SK-N-SH (cell line): ENCODE measurements around the gene GJA5. TPM values are rescaled to one million over a fixed set of nuclear protein-coding genes. Genes with fewer than 3 reads are reported as not detected.

Source experiments
- CTCF ChIA-PET: fragments of 300-600, 350-600 bp; formaldehyde crosslinking; extraction: SDS; loops from one replicate; lab custom pipeline; 2021; lab: Yijun Ruan, JAX
- POLR2A ChIA-PET: fragments of 350-600 bp; sonication (Branson Sonifier 250); formaldehyde crosslinking; extraction: SDS; loops from one replicate; lab custom pipeline; 2020; ENCODE audit warnings: antibody characterized with exemption, inconsistent platforms; lab: Yijun Ruan, JAX
- DNase-seq: peaks from one replicate; pipeline ENCODE4 v3.0.0; 2012
- H2AFZ ChIP-seq: fragments of 200-600 bp; sonication (generic); 2 replicates; pipeline ENCODE4 v1.8.1; 2016; ENCODE audit warnings: antibody characterized with exemption, mild to moderate bottlenecking, low read depth
- H3F3A ChIP-seq: fragments of 200-600 bp; sonication (generic); replicated peaks from 2 replicates; pipeline ENCODE3; 2016; ENCODE audit warnings: antibody characterized with exemption, mild to moderate bottlenecking; ENCODE audit not compliant: insufficient read depth
- H3K27ac ChIP-seq, 2 experiments: fragments of 200-500 bp in 1 of 2; fragments of 200-600 bp in 1 of 2; sonication (Bioruptor generic) in 1 of 2; sonication (generic), shearing (Covaris generic) in 1 of 2; 2 replicates each; pipeline versions ENCODE4 v1.5.1 to v1.6.1; 2014 to 2016; ENCODE audit warnings: low read depth in 2 of 2, inconsistent platforms in 1 of 2, low read length in 1 of 2, mild to moderate bottlenecking in 1 of 2, mixed read lengths in 1 of 2
- H3K27me3 ChIP-seq: fragments of 200-600 bp; sonication (generic), shearing (Covaris generic); 2 replicates; pipeline ENCODE4 v1.6.1; 2016; ENCODE audit warnings: mixed run types; ENCODE audit not compliant: insufficient read depth
- H3K36me3 ChIP-seq, 2 experiments: fragments of 200-500 bp in 1 of 2; fragments of 200-600 bp in 1 of 2; sonication (Bioruptor generic) in 1 of 2; sonication (generic) in 1 of 2; replicated peaks in 1 of 2; 2 replicates each; pipeline versions ENCODE3 to v1.5.1; 2014 to 2016; ENCODE audit warnings: low read length in 1 of 2, mild to moderate bottlenecking in 1 of 2; ENCODE audit not compliant: insufficient read depth in 2 of 2, control insufficient read depth in 1 of 2
- H3K4me1 ChIP-seq, 2 experiments: fragments of 200-500 bp in 1 of 2; fragments of 200-600 bp in 1 of 2; sonication (Bioruptor generic) in 1 of 2; sonication (generic), shearing (Covaris generic) in 1 of 2; 2 replicates each; pipeline versions ENCODE4 v1.5.1 to v1.6.1; 2014 to 2016; ENCODE audit warnings: low read depth in 1 of 2, low read length in 1 of 2, mixed run types in 1 of 2; ENCODE audit not compliant: insufficient read depth in 2 of 2, control insufficient read depth in 1 of 2
- H3K4me2 ChIP-seq: fragments of 200-600 bp; sonication (generic), shearing (Covaris generic); 2 replicates; pipeline ENCODE4 v1.6.1; 2017; ENCODE audit warnings: mixed run types
- H3K4me3 ChIP-seq, 2 experiments: fragments of 200-500 bp in 1 of 2; fragments of 200-600 bp in 1 of 2; sonication (Bioruptor generic) in 1 of 2; sonication (generic), shearing (Covaris generic) in 1 of 2; 2 replicates each; pipeline versions ENCODE4 v1.5.1 to v1.8.1; 2014 to 2016; ENCODE audit warnings: low read depth in 2 of 2, inconsistent platforms in 1 of 2, low read length in 1 of 2, mild to moderate bottlenecking in 1 of 2, mixed read lengths in 1 of 2, moderate library complexity in 1 of 2
- H3K79me2 ChIP-seq: fragments of 200-600 bp; sonication (generic); 2 replicates; pipeline ENCODE4 v1.8.1; 2017; ENCODE audit warnings: mild to moderate bottlenecking; ENCODE audit not compliant: insufficient read depth
- H3K9ac ChIP-seq: fragments of 200-600 bp; sonication (generic); 2 replicates; pipeline ENCODE4 v1.6.1; 2017; ENCODE audit warnings: mixed run types
- H3K9me2 ChIP-seq: fragments of 200-600 bp; sonication (generic); 2 replicates; pipeline ENCODE4 v1.6.1; 2017; ENCODE audit warnings: mixed run types
- H3K9me3 ChIP-seq: fragments of 200-600 bp; sonication (generic); 2 replicates; pipeline ENCODE4 v1.6.1; 2017; ENCODE audit warnings: mixed run types, mild to moderate bottlenecking, moderate library complexity
- H4K20me1 ChIP-seq: fragments of 200-600 bp; sonication (generic); 2 replicates; pipeline ENCODE4 v1.6.1; 2017; ENCODE audit warnings: mild to moderate bottlenecking, mixed run types; ENCODE audit not compliant: insufficient read depth
- FOXJ3 ChIP-seq: sonication (generic); formaldehyde crosslinking; IDR thresholded peaks from 2 replicates; pipeline ENCODE4 v1.5.1; 2020; ENCODE audit warnings: mild to moderate bottlenecking, missing genetic modification reagents
- FOXM1 ChIP-seq: IDR thresholded peaks from 2 replicates; pipeline ENCODE4 v1.4.0; 2012; ENCODE audit warnings: low read depth, mild to moderate bottlenecking
- GATA2 ChIP-seq: sonication (generic); formaldehyde crosslinking; IDR thresholded peaks from 2 replicates; pipeline ENCODE4 v1.5.0; 2020; ENCODE audit warnings: mild to moderate bottlenecking, missing genetic modification reagents
- IRF3 ChIP-seq: fragments of 150-350 bp; IDR thresholded peaks from 2 replicates; pipeline ENCODE4 v1.6.1; 2016; ENCODE audit warnings: mild to moderate bottlenecking, low read depth, low read length
- JUND ChIP-seq: IDR thresholded peaks from 2 replicates; pipeline ENCODE4 v1.4.0; 2012
- MAX ChIP-seq: IDR thresholded peaks from 2 replicates; pipeline ENCODE4 v1.4.0; 2012; ENCODE audit warnings: low read depth
- MEF2A ChIP-seq: IDR thresholded peaks from 2 replicates; pipeline ENCODE4 v1.4.0; 2012; ENCODE audit warnings: low read depth, borderline replicate concordance
- NFIC ChIP-seq: IDR thresholded peaks from 2 replicates; pipeline ENCODE4 v1.4.0; 2012; ENCODE audit warnings: borderline replicate concordance
- NRF1 ChIP-seq: IDR thresholded peaks from 2 replicates; pipeline ENCODE4 v1.6.1; 2012; ENCODE audit warnings: low read depth, mild to moderate bottlenecking, low read length
- POLR2AphosphoS5 ChIP-seq: IDR thresholded peaks from 2 replicates; pipeline ENCODE4 v1.6.1; 2012; ENCODE audit warnings: low read depth, low read length
- RAD21 ChIP-seq: IDR thresholded peaks from 2 replicates; pipeline ENCODE4 v1.6.1; 2012; ENCODE audit warnings: mild to moderate bottlenecking, low read length
- RCOR1 ChIP-seq: fragments of 150-350 bp; IDR thresholded peaks from 2 replicates; pipeline ENCODE4 v1.6.1; 2017; ENCODE audit warnings: antibody characterized with exemption, low read length
- REST ChIP-seq: IDR thresholded peaks from 2 replicates; pipeline ENCODE4 v1.6.1; 2012; ENCODE audit warnings: mild to moderate bottlenecking, low read depth, low read length, moderate library complexity
- RXRA ChIP-seq: IDR thresholded peaks from 2 replicates; pipeline ENCODE4 v1.4.0; 2012; ENCODE audit warnings: low read depth, mild to moderate bottlenecking, borderline replicate concordance
- SMC3 ChIP-seq: IDR thresholded peaks from 2 replicates; pipeline ENCODE4 v1.6.1; 2012; ENCODE audit warnings: low read depth, low read length, improper control_type of control experiment
- TAF1 ChIP-seq: IDR thresholded peaks from 2 replicates; pipeline ENCODE4 v1.6.1; 2012; ENCODE audit warnings: low read depth, mild to moderate bottlenecking, low read length, moderate library complexity, borderline replicate concordance
- TEAD4 ChIP-seq: IDR thresholded peaks from 2 replicates; pipeline ENCODE4 v1.4.0; 2012; ENCODE audit warnings: mild to moderate bottlenecking, borderline replicate concordance; ENCODE audit not compliant: insufficient read depth
- USF1 ChIP-seq: IDR thresholded peaks from 2 replicates; pipeline ENCODE4 v1.4.0; 2012; ENCODE audit warnings: low read depth, borderline replicate concordance
- ZBTB33 ChIP-seq: IDR thresholded peaks from 2 replicates; pipeline ENCODE4 v1.4.0; 2012; ENCODE audit warnings: low read depth, borderline replicate concordance
- WGBS: methylation state at CpG from one replicate; pipeline ENCODE4 v1.1.6; 2017; ENCODE audit warnings: low lambda C conversion rate; 5-methylcytosine and 5-hydroxymethylcytosine counted together
- polyA plus RNA-seq, 3 experiments: library from polyadenylated mRNA; depleted of rRNA; stranded (reverse); fragments of >200 nt; gene quantifications; 2 replicates each; pipeline ENCODE4 v1.2.3, GENCODE V29; 2012

GJA5 gene
- polyA plus RNA-seq, 1 of the 3 experiments (the other 2 are of a cell fraction): not detected

- Histone ChIP-seq H3K27me3 (no peaks in the 10 kb centered on the region; the same call in 1 of the 2 replicates), H3K79me2 (no peaks in the 10 kb centered on the region), H3K4me1 (no peaks in the 10 kb centered on the region), H3K9me3 (no peaks in the 10 kb centered on the region), H3K9me2 (no peaks in the 10 kb centered on the region), H3K36me3 (no peaks in the 10 kb centered on the region), H3K9ac (no peak overlapping the region), H4K20me1 (no peaks in the 10 kb centered on the region), H3K4me2 (no peak overlapping the region), H3K4me3 (no peak overlapping the region), H3F3A (no peaks in the 10 kb centered on the region), H3K27ac (no peak overlapping the region), H2AFZ (no peak overlapping the region)
- ChIA-PET POLR2A (no interaction called here), CTCF (no interaction called here)
- WGBS: 0% methylated on average over 1 of the region's 1 CpG
- no peak for DNase-seq
- TF ChIP-seq SMC3: no peak
- no peak for TF ChIP-seq USF1
- no peak for TF ChIP-seq MAX
- no peak for TF ChIP-seq RCOR1
- TF ChIP-seq JUND: no peak
- no peak for TF ChIP-seq NRF1
- TF ChIP-seq MEF2A: no peak
- no peak for TF ChIP-seq FOXM1
- TF ChIP-seq TEAD4: no peak
- no peak for TF ChIP-seq TAF1
- no peak for TF ChIP-seq POLR2AphosphoS5
- TF ChIP-seq GATA2 (CRISPR knock-in tag): no peak
- no peak for TF ChIP-seq RXRA
- TF ChIP-seq NFIC: no peak
- no peak for TF ChIP-seq RAD21
- TF ChIP-seq ZBTB33: no peak
- no peak for TF ChIP-seq FOXJ3 (CRISPR knock-in tag)
These were observed 19.3 kb downstream of the GJA5 start for GRCh38 chr1:147741065-147741464.

- Histone ChIP-seq H3K4me2 (no peak overlapping the region), H3K36me3 (no peaks in the 10 kb centered on the region), H3K4me3 (no peak overlapping the region)
- TF ChIP-seq TEAD4 (no peak), MEF2A (no peak), RCOR1 (no peak), NFIC (no peak), RAD21 (no peak), REST (no peak), IRF3 (no peak), SMC3 (no peak), FOXM1 (no peak)
- TF ChIP-seq, all 33 proteins: peak for 0
- WGBS: 4% methylated on average over 3 of the region's 3 CpGs
- Histone ChIP-seq H3F3A (no peaks in the 10 kb centered on the region), H3K4me1 (no peaks in the 10 kb centered on the region), H4K20me1 (no peaks in the 10 kb centered on the region), H3K9ac (no peak overlapping the region), H3K27ac (no peak overlapping the region), H2AFZ (no peak overlapping the region), H3K27me3 (no peaks in the 10 kb centered on the region; the same call in 1 of the 2 replicates), H3K9me2 (no peaks in the 10 kb centered on the region), H3K79me2 (no peaks in the 10 kb centered on the region), H3K9me3 (no peaks in the 10 kb centered on the region)
- CTCF ChIA-PET: no interaction called here
- POLR2A ChIA-PET: no interaction called here
- no peak for DNase-seq
These were observed 20.0 kb downstream of the GJA5 start for GRCh38 chr1:147740391-147740790.
